IMR-90 (cell line): ENCODE measurements around the gene GJC1. TPM values are rescaled to one million over a fixed set of nuclear protein-coding genes. Genes with fewer than 3 reads are reported as not detected.

ENCODE experiments used
- ATAC-seq: fragments of 200-7000 bp; cut with Tn5 transposase; 2 replicates; pipeline ENCODE4 v1.9.1; 2020; ENCODE audit warnings: low read depth, mild to moderate bottlenecking, moderate library complexity
- BruUV-seq: library from RNA; stranded (reverse); fragments of 400-500 nt; replicated peaks from 2 replicates; lab custom pipeline; 2021; lab: Mats Ljungman, UMichigan
- CTCF ChIA-PET: fragments of 300-600 bp; formaldehyde crosslinking; extraction: SDS; loops from one replicate; lab custom pipeline; 2021; ENCODE audit warnings: antibody characterized with exemption; lab: Yijun Ruan, JAX
- POLR2A ChIA-PET: fragments of 300-600 bp; sonication (Branson Sonifier 250); formaldehyde crosslinking; loops from one replicate; lab custom pipeline; 2022; ENCODE audit warnings: antibody characterized with exemption; ENCODE audit not compliant: unreplicated experiment; lab: Charles Lee
- DNase-seq: peaks from one replicate; pipeline ENCODE4 v3.0.0; 2013
- H2AFZ ChIP-seq: replicated peaks from 2 replicates; pipeline ENCODE3; 2013; ENCODE audit warnings: low read length, mild to moderate bottlenecking; ENCODE audit not compliant: poor library complexity
- H2AK5ac ChIP-seq: 2 replicates; pipeline ENCODE4 v1.6.1; 2013; ENCODE audit warnings: low read depth, low read length, inconsistent platforms
- H2AK9ac ChIP-seq: replicated peaks from 2 replicates; pipeline ENCODE3; 2013; ENCODE audit warnings: mild to moderate bottlenecking, low read depth, low read length, moderate library complexity; ENCODE audit not compliant: poor library complexity
- H2BK120ac ChIP-seq: 2 replicates; pipeline ENCODE4 v1.6.1; 2013; ENCODE audit warnings: low read depth, low read length, inconsistent platforms
- H2BK15ac ChIP-seq: 3 replicates; pipeline ENCODE4 v1.6.1; 2013; ENCODE audit warnings: low read depth, low read length, inconsistent platforms
- H2BK20ac ChIP-seq: 2 replicates; pipeline ENCODE4 v1.6.1; 2013; ENCODE audit warnings: low read depth, mild to moderate bottlenecking, inconsistent platforms, low read length, moderate library complexity
- H2BK5ac ChIP-seq: 2 replicates; pipeline ENCODE4 v1.6.1; 2013; ENCODE audit warnings: mild to moderate bottlenecking, low read depth, low read length, inconsistent platforms; ENCODE audit not compliant: poor library complexity, severe bottlenecking
- H3K14ac ChIP-seq: replicated peaks from 2 replicates; pipeline ENCODE4 v1.6.1; 2013; ENCODE audit warnings: low read depth, low read length, inconsistent platforms
- H3K18ac ChIP-seq: 2 replicates; pipeline ENCODE4 v1.6.1; 2013; ENCODE audit warnings: low read depth, low read length, control low read depth
- H3K23ac ChIP-seq: 2 replicates; pipeline ENCODE4 v1.6.1; 2013; ENCODE audit warnings: low read depth, low read length, inconsistent platforms
- H3K27ac ChIP-seq: 2 replicates; pipeline ENCODE4 v1.5.1; 2013; ENCODE audit warnings: mild to moderate bottlenecking, control low read depth, low read length; ENCODE audit not compliant: insufficient read depth
- H3K27me3 ChIP-seq: 2 replicates; pipeline ENCODE4 v1.6.1; 2013; ENCODE audit warnings: low read length; ENCODE audit not compliant: control insufficient read depth, insufficient read depth
- H3K36me3 ChIP-seq: 2 replicates; pipeline ENCODE4 v1.6.1; 2013; ENCODE audit warnings: low read length, mixed read lengths; ENCODE audit not compliant: control insufficient read depth, insufficient read depth
- H3K4ac ChIP-seq: 2 replicates; pipeline ENCODE4 v1.6.1; 2013; ENCODE audit warnings: low read depth, low read length, inconsistent platforms
- H3K4me1 ChIP-seq: 2 replicates; pipeline ENCODE4 v1.6.1; 2013; ENCODE audit warnings: low read length, mixed read lengths; ENCODE audit not compliant: control insufficient read depth, insufficient read depth
- H3K4me2 ChIP-seq: 2 replicates; pipeline ENCODE4 v1.6.1; 2013; ENCODE audit warnings: low read depth, mild to moderate bottlenecking, control low read depth, low read length, moderate library complexity
- H3K4me3 ChIP-seq: 2 replicates; pipeline ENCODE4 v1.5.1; 2013; ENCODE audit warnings: low read depth, mild to moderate bottlenecking, control low read depth, low read length, moderate library complexity; ENCODE audit not compliant: insufficient read depth
- H3K56ac ChIP-seq: 2 replicates; pipeline ENCODE4 v1.6.1; 2013; ENCODE audit warnings: low read length, inconsistent platforms; ENCODE audit not compliant: insufficient read depth; ENCODE audit errors: extremely low read depth
- H3K79me1 ChIP-seq, 2 experiments: 2 replicates each; pipeline ENCODE4 v1.6.1; 2013; ENCODE audit warnings: low read length in 2 of 2, inconsistent platforms in 1 of 2, low read depth in 1 of 2
- H3K9ac ChIP-seq: 2 replicates; pipeline ENCODE4 v1.6.1; 2013; ENCODE audit warnings: low read depth, low read length, control low read depth
- H3K9me1 ChIP-seq: 2 replicates; pipeline ENCODE4 v1.6.1; 2013; ENCODE audit warnings: low read length, inconsistent platforms; ENCODE audit not compliant: insufficient read depth
- H3K9me3 ChIP-seq: 2 replicates; pipeline ENCODE4 v1.6.1; 2013; ENCODE audit warnings: low read length; ENCODE audit not compliant: control insufficient read depth, insufficient read depth
- H4K20me1 ChIP-seq: 2 replicates; pipeline ENCODE4 v1.6.1; 2013; ENCODE audit warnings: low read length, inconsistent platforms; ENCODE audit not compliant: insufficient read depth
- H4K5ac ChIP-seq: 2 replicates; pipeline ENCODE4 v1.6.1; 2013; ENCODE audit warnings: mild to moderate bottlenecking, low read depth, low read length, control low read depth
- H4K8ac ChIP-seq, 2 experiments: 2 replicates each; pipeline ENCODE4 v1.6.1; 2013; ENCODE audit warnings: low read depth in 2 of 2, low read length in 2 of 2, control low read depth in 1 of 2, inconsistent platforms in 1 of 2
- H4K91ac ChIP-seq: 2 replicates; pipeline ENCODE4 v1.6.1; 2013; ENCODE audit warnings: low read depth, low read length, inconsistent platforms; ENCODE audit not compliant: insufficient read depth
- BHLHE40 ChIP-seq: fragments of 150-350 bp; IDR thresholded peaks from 2 replicates; pipeline ENCODE4 v1.6.1; 2016; ENCODE audit warnings: mild to moderate bottlenecking, low read depth, low read length
- CEBPB ChIP-seq: IDR thresholded peaks from 2 replicates; pipeline ENCODE4 v1.6.1; 2012; ENCODE audit warnings: low read depth, low read length, improper control_type of control experiment
- CHD1 ChIP-seq: IDR thresholded peaks from 2 replicates; pipeline ENCODE4 v1.6.1; 2012; ENCODE audit warnings: low read depth, low read length, improper control_type of control experiment
- CTCF ChIP-seq: conservative IDR thresholded peaks from 2 replicates; pipeline ENCODE4 v1.5.1; 2012; ENCODE audit warnings: mild to moderate bottlenecking, low read depth, low read length, improper control_type of control experiment
- FOS ChIP-seq: fragments of 150-350 bp; IDR thresholded peaks from 2 replicates; pipeline ENCODE4 v1.6.1; 2016; ENCODE audit warnings: low read depth, low read length
- MAZ ChIP-seq: IDR thresholded peaks from 2 replicates; pipeline ENCODE4 v1.6.1; 2012; ENCODE audit warnings: low read depth, mild to moderate bottlenecking, low read length, improper control_type of control experiment, moderate library complexity, borderline replicate concordance
- MXI1 ChIP-seq: IDR thresholded peaks from 2 replicates; pipeline ENCODE4 v1.6.1; 2012; ENCODE audit warnings: low read depth, mild to moderate bottlenecking, low read length, moderate library complexity, borderline replicate concordance
- NFE2L2 ChIP-seq: fragments of 150-350 bp; IDR thresholded peaks from 2 replicates; pipeline ENCODE4 v1.6.1; 2016; ENCODE audit warnings: low read depth, mild to moderate bottlenecking, low read length
- POLR2A ChIP-seq: IDR thresholded peaks from 2 replicates; pipeline ENCODE4 v1.6.1; 2012; ENCODE audit warnings: mild to moderate bottlenecking, low read depth, low read length
- RAD21 ChIP-seq: IDR thresholded peaks from 2 replicates; pipeline ENCODE4 v1.6.1; 2012; ENCODE audit warnings: low read length, improper control_type of control experiment
- RCOR1 ChIP-seq: IDR thresholded peaks from 2 replicates; pipeline ENCODE4 v1.6.1; 2012; ENCODE audit warnings: mild to moderate bottlenecking, low read length, improper control_type of control experiment; ENCODE audit not compliant: insufficient replicate concordance
- RFX5 ChIP-seq: IDR thresholded peaks from 2 replicates; pipeline ENCODE4 v1.8.0; 2012; ENCODE audit warnings: low read depth, mild to moderate bottlenecking, low read length, moderate library complexity
- SMC3 ChIP-seq: fragments of 150-350 bp; IDR thresholded peaks from 2 replicates; pipeline ENCODE4 v1.6.1; 2016; ENCODE audit warnings: low read depth, mild to moderate bottlenecking, antibody characterized with exemption, low read length, moderate library complexity
- WGBS, 2 experiments: methylation state at CpG; one replicate each; pipeline versions ENCODE4 v1.1.5 to v1.1.7; 2013; ENCODE audit warnings: missing lambda C conversion rate in 2 of 2; ENCODE audit not compliant: insufficient read length in 1 of 2; ENCODE audit errors: extremely low coverage in 2 of 2; 5-methylcytosine and 5-hydroxymethylcytosine counted together
- dilution Hi-C: fragments of 300-500 bp; cut with HindIII; formaldehyde crosslinking; loops from one replicate; pipeline ENCODE4 v1.14.3; 2018; ENCODE audit warnings: low sequenced_read_pairs; ENCODE audit not compliant: unreplicated experiment
- in situ Hi-C: fragments of 300-500 bp; cut with MboI; formaldehyde crosslinking; loops from 3 replicates; pipeline ENCODE4 v1.14.3; 2019; ENCODE audit warnings: low sequenced_read_pairs, inconsistent platforms, mixed read lengths
- intact Hi-C: fragments of 100-400 bp; cut with micrococcal nuclease; formaldehyde crosslinking; loops from 2 replicates; pipeline ENCODE4 v1.10.0; 2022
- polyA plus RNA-seq, 3 experiments: library from polyadenylated mRNA; depleted of rRNA; stranded (reverse); fragments of >200 nt; gene quantifications; 2 replicates each; pipeline ENCODE4 v1.2.3, GENCODE V29; 2012; ENCODE audit warnings: low replicate concordance in 1 of 3
- total RNA-seq: library from RNA; depleted of rRNA; stranded (reverse); fragments of >200 nt; gene quantifications from 2 replicates; pipeline ENCODE4 v1.2.3, GENCODE V29; 2012
- TF ChIP-seq, protein P1 (sequence below): fragments of 150-350 bp; IDR thresholded peaks from 2 replicates; pipeline ENCODE4 v1.6.1; 2016; ENCODE audit warnings: low read depth, mild to moderate bottlenecking, low read length, moderate library complexity, borderline replicate concordance

GJC1 gene
- total and polyA plus RNA-seq, 2 of the 4 experiments (the other 2 are of a cell fraction) = 23.9 to 69.7 TPM

DNA sequence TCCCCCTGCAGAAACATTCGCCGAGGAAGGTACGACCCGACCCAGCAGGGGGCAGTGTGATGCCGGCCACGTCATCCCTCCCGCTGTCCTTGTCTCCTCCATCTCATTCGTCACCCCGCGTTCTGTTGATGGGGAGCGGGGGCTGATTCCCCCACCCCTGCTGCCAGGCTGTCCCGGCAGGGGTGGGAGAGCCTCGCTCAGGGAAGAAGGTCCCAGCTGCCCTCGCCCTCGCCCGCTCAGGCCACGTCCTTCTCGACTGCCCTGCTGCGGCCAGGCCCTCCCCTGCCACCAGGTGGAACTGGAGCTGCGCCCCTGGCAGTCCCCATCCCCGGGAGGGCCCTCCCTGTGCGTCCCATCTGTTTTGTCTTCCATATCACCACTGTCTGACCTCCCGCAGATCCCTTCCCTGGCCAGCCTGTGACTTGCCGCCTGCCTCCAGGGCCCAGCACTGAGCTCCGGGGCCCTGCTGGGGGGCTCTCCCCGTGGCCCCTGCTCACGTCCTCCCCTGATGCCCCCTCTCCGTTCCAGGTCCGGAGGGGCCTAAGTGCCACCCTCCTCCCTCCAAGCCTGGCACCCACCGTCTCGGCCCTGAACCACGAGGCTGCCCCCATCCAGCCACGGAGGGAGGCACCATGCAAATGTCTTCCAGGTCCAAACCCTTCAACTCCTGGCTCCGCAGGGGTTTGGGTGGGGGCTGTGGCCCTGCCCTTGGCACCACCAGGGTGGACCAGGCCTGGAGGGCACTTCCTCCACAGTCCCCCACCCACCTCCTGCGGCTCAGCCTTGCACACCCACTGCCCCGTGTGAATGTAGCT is 50.7 kb downstream of the GJC1 start:
- intact Hi-C loops (loop anchor here (1.0 to 2.0 kb wide), 3 partner anchors 50 to 353 kb away; partner anchors contain the start of gene PLCD3), dilution Hi-C loops (no loop called here), in situ Hi-C loops (loop anchor here (5.0 kb wide), 1 partner anchor 83 kb away; no protein-coding TSS in a partner anchor)
- Histone ChIP-seq H2BK5ac (peak overlapping the region; percentile 67), H2BK15ac (peak overlapping the region; percentile 85; the same call in 1 of the 3 replicates), H3K23ac (peak overlapping the region; percentile 23; the same call in 1 of the 2 replicates), H2BK120ac (peak overlapping the region; percentile 94), H2AK5ac (peak overlapping the region; percentile 27), H3K9me1 (no peaks in the 10 kb centered on the region), H4K91ac (peak overlapping the region; percentile 79), H2AFZ (peak overlapping the region; percentile 100), H3K4ac (peak overlapping the region; percentile 69), H4K20me1 (no peaks in the 10 kb centered on the region; the same call in 1 of the 2 replicates), H3K4me3 (peak overlapping the region; percentile 48), H3K56ac (no peak overlapping the region), H3K9ac (peak overlapping the region; percentile 41), H4K8ac (peak overlapping the region; percentile 61 to 88; a peak in 3 of 4 replicates), H3K27ac (peak overlapping the region; percentile 38; the same call in 1 of the 2 replicates), H3K4me2 (peak overlapping the region; percentile 86), H3K18ac (peak overlapping the region; percentile 2; the same call in 1 of the 2 replicates), H3K4me1 (peaks cover 3% of the 10 kb centered on the region; the same call in 1 of the 2 replicates), H2BK20ac (peak overlapping the region; percentile 38), H2AK9ac (peak overlapping the region; percentile 99), H3K36me3 (no peaks in the 10 kb centered on the region), H3K79me1 (no peaks in the 10 kb centered on the region), H4K5ac (peak overlapping the region; percentile 65), H3K27me3 (no peaks in the 10 kb centered on the region), H3K9me3 (no peaks in the 10 kb centered on the region), H3K14ac (peak overlapping the region; percentile 53)
- ChIA-PET CTCF (interaction anchor here (0.5 to 3.2 kb wide), 16 partner anchors 15 to 102 kb away, joined by 3 to 25 read pairs (median 4); no protein-coding TSS in a partner anchor), POLR2A (no interaction called here)
- WGBS, 2 experiments = 21% methylated on average over 8 of the region's 36 CpGs; no CpG with 5 or more reads in 1 of the 2 experiments
- DNase-seq = peak; percentile 70
- no TSS peak for BruUV-seq
- peak; percentile 55 for ATAC-seq
- TF ChIP-seq BHLHE40 (peak; percentile 12; the same call in 1 of the 2 replicates), SMC3 (peak; percentile 63), RFX5 (no peak), CHD1 (no peak), MAZ (0 out of 2 replicates have a peak, but pooled peaks have one; percentile 50), MXI1 (no peak), CEBPB (no peak), RCOR1 (no peak), POLR2A (0 out of 2 replicates have a peak, but pooled peaks have one; percentile 28), CTCF (peak; percentile 75), RAD21 (peak; percentile 62), FOS (0 out of 2 replicates have a peak, but pooled peaks have one; percentile 32), NFE2L2 (no peak)
- TF ChIP-seq, protein P1, sequence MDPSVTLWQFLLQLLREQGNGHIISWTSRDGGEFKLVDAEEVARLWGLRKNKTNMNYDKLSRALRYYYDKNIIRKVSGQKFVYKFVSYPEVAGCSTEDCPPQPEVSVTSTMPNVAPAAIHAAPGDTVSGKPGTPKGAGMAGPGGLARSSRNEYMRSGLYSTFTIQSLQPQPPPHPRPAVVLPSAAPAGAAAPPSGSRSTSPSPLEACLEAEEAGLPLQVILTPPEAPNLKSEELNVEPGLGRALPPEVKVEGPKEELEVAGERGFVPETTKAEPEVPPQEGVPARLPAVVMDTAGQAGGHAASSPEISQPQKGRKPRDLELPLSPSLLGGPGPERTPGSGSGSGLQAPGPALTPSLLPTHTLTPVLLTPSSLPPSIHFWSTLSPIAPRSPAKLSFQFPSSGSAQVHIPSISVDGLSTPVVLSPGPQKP = no peak
